Keratinocyte (primary cell): Measurements from ENCODE around the gene CD177. TPM values are rescaled to one million over a fixed set of nuclear protein-coding genes. Genes with fewer than 3 reads are reported as not detected.
"Not testable (repeated sequence)": the region's sequence is repeated elsewhere in the genome, so short reads cannot be mapped to it uniquely, and the experiment has no call there.

Experiments
- DNase-seq: peaks from one replicate; pipeline ENCODE4 v3.0.0-alpha.2; 2011; ENCODE audit warnings: low read depth, missing footprints, low spot score
- FAIRE-seq: peaks from 2 replicates; lab custom pipeline; 2011; peaks lifted over from hg19 to GRCh38; lab: Jason Lieb, UNC
- H2AFZ ChIP-seq: 2 replicates; pipeline ENCODE4 v1.6.0; 2012; ENCODE audit warnings: low read length, control low read depth, inconsistent platforms; ENCODE audit not compliant: control insufficient read depth
- H3K27ac ChIP-seq: 2 replicates; pipeline ENCODE4 v1.5.1; 2011; ENCODE audit warnings: low read length; ENCODE audit not compliant: control insufficient read depth, insufficient read depth
- H3K27me3 ChIP-seq: 3 replicates; pipeline ENCODE4 v1.6.0; 2011; ENCODE audit warnings: low read length; ENCODE audit not compliant: control insufficient read depth, insufficient read depth; ENCODE audit errors: extremely low read depth
- H3K36me3 ChIP-seq, 2 experiments: 2 replicates in 1 of 2; 3 replicates in 1 of 2; pipeline ENCODE4 v1.5.1; 2011; ENCODE audit warnings: low read length in 2 of 2, mild to moderate bottlenecking in 1 of 2; ENCODE audit not compliant: control insufficient read depth in 2 of 2, insufficient read depth in 2 of 2; ENCODE audit errors: extremely low read depth in 1 of 2
- H3K4me1 ChIP-seq: 3 replicates; pipeline ENCODE4 v1.5.1; 2011; ENCODE audit warnings: low read length; ENCODE audit not compliant: control insufficient read depth, insufficient read depth; ENCODE audit errors: extremely low read depth
- H3K4me2 ChIP-seq: 3 replicates; pipeline ENCODE4 v1.6.0; 2011; ENCODE audit warnings: low read depth, low read length; ENCODE audit not compliant: control insufficient read depth, insufficient read depth; ENCODE audit errors: extremely low read depth
- H3K4me3 ChIP-seq, 3 experiments: fragments of 200-600 bp in 1 of 3; sonication (generic) in 1 of 3; 2 replicates in 2 of 3; 3 replicates in 1 of 3; pipeline ENCODE4 v1.5.1; 2011 to 2016; ENCODE audit warnings: low read length in 3 of 3, mild to moderate bottlenecking in 3 of 3, control low read depth in 2 of 3, inconsistent platforms in 1 of 3, low read depth in 1 of 3, mixed read lengths in 1 of 3, mixed run types in 1 of 3, moderate library complexity in 1 of 3; ENCODE audit not compliant: control insufficient read depth in 2 of 3, insufficient read depth in 2 of 3; ENCODE audit errors: extremely low read depth in 1 of 3
- H3K79me2 ChIP-seq: 2 replicates; pipeline ENCODE4 v1.6.0; 2012; ENCODE audit warnings: low read length; ENCODE audit not compliant: control insufficient read depth, insufficient read depth
- H3K9ac ChIP-seq: 3 replicates; pipeline ENCODE4 v1.6.0; 2011; ENCODE audit warnings: low read length; ENCODE audit not compliant: control insufficient read depth, insufficient read depth; ENCODE audit errors: extremely low read depth
- H3K9me1 ChIP-seq: 3 replicates; pipeline ENCODE4 v1.6.0; 2011; ENCODE audit warnings: low read length; ENCODE audit not compliant: control insufficient read depth, insufficient read depth; ENCODE audit errors: extremely low read depth
- H3K9me3 ChIP-seq: 2 replicates; pipeline ENCODE4 v1.5.1; 2012; ENCODE audit warnings: low read depth, low read length; ENCODE audit not compliant: control insufficient read depth
- H4K20me1 ChIP-seq: 3 replicates; pipeline ENCODE4 v1.6.0; 2011; ENCODE audit warnings: low read length; ENCODE audit not compliant: control insufficient read depth, insufficient read depth; ENCODE audit errors: extremely low read depth
- CTCF ChIP-seq, 3 experiments: IDR thresholded peaks in 1 of 3; conservative IDR thresholded peaks in 1 of 3; optimal IDR thresholded peaks in 1 of 3; 2 replicates in 2 of 3; 3 replicates in 1 of 3; pipeline versions ENCODE3 to v1.5.1; 2011; ENCODE audit warnings: low read length in 3 of 3, mild to moderate bottlenecking in 3 of 3, moderate library complexity in 2 of 3, control low read depth in 1 of 3, inconsistent platforms in 1 of 3; ENCODE audit not compliant: insufficient read depth in 2 of 3; ENCODE audit errors: extremely low read depth in 1 of 3
- EZH2 ChIP-seq: IDR thresholded peaks from one replicate; pipeline ENCODE4 v1.6.1; 2012; ENCODE audit warnings: inconsistent platforms, mild to moderate bottlenecking, low read length, moderate library complexity
- dilution Hi-C: fragments of 300-500 bp; cut with MboI; formaldehyde crosslinking; loops from one replicate; pipeline ENCODE4 v1.7.0; 2020; ENCODE audit warnings: low sequenced_read_pairs; ENCODE audit not compliant: extremely low pct_ligation_motif_present
- polyA plus RNA-seq, 5 experiments: library from polyadenylated mRNA; depleted of rRNA in 3 of 5; stranded (reverse) in 3 of 5; stranded (forward) in 1 of 5; unstranded in 1 of 5; fragments of >200 nt; gene quantifications; 1 replicate in 1 of 5; 2 replicates in 3 of 5; 3 replicates in 1 of 5; pipeline versions ENCODE4 v1.2.1 to v1.2.3, GENCODE V29; 2011 to 2012; ENCODE audit warnings: missing spikeins in 2 of 5, low read depth in 1 of 5, low replicate concordance in 1 of 5

CD177 gene
- polyA plus RNA-seq, 1 donor (not counting 4 experiments of a cell fraction or from before 2014, with no cell fraction given), result 1.1 TPM

- Histone ChIP-seq H3K27me3 (no peaks in the 10 kb centered on the region), H3K36me3 (no peaks in the 10 kb centered on the region), H3K9me1 (no peaks in the 10 kb centered on the region), H4K20me1 (no peaks in the 10 kb centered on the region), H3K79me2 (no peaks in the 10 kb centered on the region), H3K4me3 (no peak overlapping the region), H2AFZ (no peak overlapping the region), H3K27ac (no peak overlapping the region), H3K4me2 (no peak overlapping the region), H3K4me1 (peaks cover 6% of the 10 kb centered on the region), H3K9me3 (no peaks in the 10 kb centered on the region), H3K9ac (no peak overlapping the region)
- TF ChIP-seq EZH2 (no peak), CTCF (optimal IDR thresholded peaks at IDR 0.05 in 1 of 3, IDR thresholded peaks at IDR 0.05 in 1 of 3, conservative IDR thresholded peaks at IDR 0.05 in 1 of 3; ENCODE audit: extremely low read depth in 1 of 3, insufficient read depth in 2 of 3, low read length in 3 of 3) (no peak)
- dilution Hi-C loops, result no loop called here
- no peak for DNase-seq
- no peak for FAIRE-seq
Measured at GRCh38 chr19:43331435-43332010, 22.0 kb upstream of the CD177 start.

DNA sequence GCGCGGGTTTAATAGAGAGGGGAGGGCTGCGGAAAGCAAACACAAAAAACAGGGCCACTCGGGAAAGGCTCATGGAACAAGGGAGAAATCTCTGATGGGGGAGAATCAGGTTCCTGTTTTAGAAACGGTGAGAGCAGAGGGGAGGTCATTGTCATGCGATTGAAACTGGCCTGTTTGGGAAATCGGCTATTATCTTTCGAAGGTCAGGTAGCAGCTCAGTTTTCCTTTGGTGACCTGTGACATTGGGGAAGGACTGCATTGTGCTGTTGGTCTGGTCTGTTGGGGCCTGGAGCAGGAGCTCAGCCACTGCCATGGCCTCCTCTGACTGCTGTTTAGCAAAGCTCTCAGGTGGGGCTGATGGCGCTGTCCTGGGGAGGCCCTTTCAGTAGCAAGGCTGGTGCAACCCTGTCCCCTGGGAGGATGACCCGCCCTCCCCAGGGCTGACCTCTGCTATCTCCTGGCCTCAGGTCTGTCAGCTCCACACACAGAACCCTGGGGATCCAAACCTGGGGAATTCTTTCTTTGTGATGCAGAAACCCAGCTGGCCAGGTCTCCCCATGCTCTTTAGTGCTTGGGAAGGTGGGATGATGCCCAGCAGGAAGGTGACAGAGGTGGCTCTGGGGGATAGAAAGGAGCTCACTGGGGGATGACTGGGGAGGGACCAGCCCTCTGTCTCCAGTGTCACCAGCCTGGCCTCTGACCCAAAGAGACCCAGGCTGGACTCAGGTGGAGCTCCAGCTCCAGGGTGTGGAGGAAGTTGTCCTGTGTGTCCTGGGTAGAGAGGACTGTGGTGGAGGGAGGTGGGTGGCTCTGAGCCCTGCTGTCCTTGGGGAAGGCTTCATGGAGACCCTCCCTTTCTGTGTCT, 21.2 kb upstream of the CD177 start:
- DNase-seq (no peak), FAIRE-seq (no peak)
- peaks cover 6% of the 10 kb centered on the region for H3K4me1 ChIP-seq
- no peaks in the 10 kb centered on the region for H3K79me2 ChIP-seq
- no peaks in the 10 kb centered on the region for H4K20me1 ChIP-seq
- H3K4me2 ChIP-seq, result no peak overlapping the region
- no peak overlapping the region for H3K4me3 ChIP-seq
- no peak for TF ChIP-seq CTCF (optimal IDR thresholded peaks at IDR 0.05 in 1 of 3, IDR thresholded peaks at IDR 0.05 in 1 of 3, conservative IDR thresholded peaks at IDR 0.05 in 1 of 3; ENCODE audit: extremely low read depth in 1 of 3, insufficient read depth in 2 of 3, low read length in 3 of 3)
- TF ChIP-seq EZH2, result no peak
- H2AFZ ChIP-seq, result no peak overlapping the region
- H3K27me3 ChIP-seq, result no peaks in the 10 kb centered on the region
- dilution Hi-C loops, result no loop called here
- no peaks in the 10 kb centered on the region for H3K9me1 ChIP-seq
- H3K27ac ChIP-seq, result no peak overlapping the region
- H3K9ac ChIP-seq, result no peak overlapping the region
- H3K9me3 ChIP-seq, result no peaks in the 10 kb centered on the region
- H3K36me3 ChIP-seq, result no peaks in the 10 kb centered on the region

GRCh38 chr19:43336508-43336907, 17.0 kb upstream of the CD177 start:
- dilution Hi-C loops, FAIRE-seq, DNase-seq: not testable (repeated sequence)

More at GRCh38 chr19:43336508-43336907, 17.0 kb upstream of the CD177 start:
- not testable (repeated sequence) for H4K20me1 ChIP-seq, H3K79me2 ChIP-seq, H3K4me2 ChIP-seq, H3K27me3 ChIP-seq, H3K9me1 ChIP-seq, H3K36me3 ChIP-seq, H3K9ac ChIP-seq, H3K9me3 ChIP-seq, H3K4me3 ChIP-seq, H3K27ac ChIP-seq, H3K4me1 ChIP-seq, H2AFZ ChIP-seq
